PC-9 (cell line): ENCODE results near the gene SYNM.

Experiments
- EZH2 ChIP-seq: fragments of 200-600 bp; sonication (generic); IDR thresholded peaks from 2 replicates; pipeline ENCODE4 v1.8.0; 2017; ENCODE audit warnings: antibody characterized with exemption, low read depth
- TF ChIP-seq, protein P1 (sequence below): fragments of 200-600 bp; sonication (generic); conservative IDR thresholded peaks from 2 replicates; pipeline ENCODE4 v1.6.1; 2017; ENCODE audit warnings: mixed run types, antibody characterized with exemption, mild to moderate bottlenecking, moderate library complexity

DNA sequence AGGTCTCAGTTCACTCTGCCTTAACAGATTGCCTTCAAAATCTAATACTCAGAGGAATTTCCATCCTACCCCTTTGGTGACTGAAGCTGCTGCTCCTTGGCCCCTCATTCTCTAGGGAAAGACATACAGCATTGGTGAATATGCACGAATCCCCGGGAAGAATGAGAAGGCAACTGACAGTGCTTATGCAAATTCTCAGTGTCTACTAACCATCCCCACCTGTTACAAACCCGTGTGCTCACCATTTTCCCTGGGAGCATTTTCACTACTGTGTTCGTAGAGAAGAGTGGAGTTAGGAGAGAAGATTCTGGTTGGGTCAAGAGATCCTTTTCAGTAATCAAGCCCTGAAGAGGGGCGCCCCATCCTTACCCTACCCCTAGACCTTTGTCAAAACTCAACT, 37.7 kb downstream of the SYNM start:
- TF ChIP-seq, protein P1, sequence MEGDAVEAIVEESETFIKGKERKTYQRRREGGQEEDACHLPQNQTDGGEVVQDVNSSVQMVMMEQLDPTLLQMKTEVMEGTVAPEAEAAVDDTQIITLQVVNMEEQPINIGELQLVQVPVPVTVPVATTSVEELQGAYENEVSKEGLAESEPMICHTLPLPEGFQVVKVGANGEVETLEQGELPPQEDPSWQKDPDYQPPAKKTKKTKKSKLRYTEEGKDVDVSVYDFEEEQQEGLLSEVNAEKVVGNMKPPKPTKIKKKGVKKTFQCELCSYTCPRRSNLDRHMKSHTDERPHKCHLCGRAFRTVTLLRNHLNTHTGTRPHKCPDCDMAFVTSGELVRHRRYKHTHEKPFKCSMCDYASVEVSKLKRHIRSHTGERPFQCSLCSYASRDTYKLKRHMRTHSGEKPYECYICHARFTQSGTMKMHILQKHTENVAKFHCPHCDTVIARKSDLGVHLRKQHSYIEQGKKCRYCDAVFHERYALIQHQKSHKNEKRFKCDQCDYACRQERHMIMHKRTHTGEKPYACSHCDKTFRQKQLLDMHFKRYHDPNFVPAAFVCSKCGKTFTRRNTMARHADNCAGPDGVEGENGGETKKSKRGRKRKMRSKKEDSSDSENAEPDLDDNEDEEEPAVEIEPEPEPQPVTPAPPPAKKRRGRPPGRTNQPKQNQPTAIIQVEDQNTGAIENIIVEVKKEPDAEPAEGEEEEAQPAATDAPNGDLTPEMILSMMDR = no peak
- no peak for TF ChIP-seq EZH2
